TTC549 (cell line): Measurements from ENCODE around the gene EPHB1.

Experiments used
- FAIRE-seq: peaks from 2 replicates; lab custom pipeline; 2012; peaks lifted over from hg19 to GRCh38; lab: Jason Lieb, UNC

Gene EPHB1

DNA sequence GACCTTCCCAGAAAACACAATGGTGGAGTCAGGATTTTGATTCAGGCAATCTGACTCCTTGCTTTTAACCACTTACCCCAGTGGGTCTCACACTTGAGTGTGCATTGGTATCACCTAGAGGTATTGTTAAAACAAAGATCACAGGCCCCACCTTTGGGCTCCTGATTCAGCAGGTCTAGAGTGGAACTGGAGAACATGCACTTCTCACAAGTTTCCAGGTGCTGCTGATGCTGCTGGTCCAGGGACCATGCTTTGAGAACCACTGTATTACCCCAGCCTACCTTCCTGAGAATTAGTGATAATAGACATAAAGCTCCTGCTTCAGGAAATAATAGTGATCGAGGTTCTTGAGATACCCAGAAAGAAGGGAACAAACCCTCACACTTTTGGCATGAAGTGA is 466.9 kb downstream of the EPHB1 start:
- no peak for FAIRE-seq

DNA sequence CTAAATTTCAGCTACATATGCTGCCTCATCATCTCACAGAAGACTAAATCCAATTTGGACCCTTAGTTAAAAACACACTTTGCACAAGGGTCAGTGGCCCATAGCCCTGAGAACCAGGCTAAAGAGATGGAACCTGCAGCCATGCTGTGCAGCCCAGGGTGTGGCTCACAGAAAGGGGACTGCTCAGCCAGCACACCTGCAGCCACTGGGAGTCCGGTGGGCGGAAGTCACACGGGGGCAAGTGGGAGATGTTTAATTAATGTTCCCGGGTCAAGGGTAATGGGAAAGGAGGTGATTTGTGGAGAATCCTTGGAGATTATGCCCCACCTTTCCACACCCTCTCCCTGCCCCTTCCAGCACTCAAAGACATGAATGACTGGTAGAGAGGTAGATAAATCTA is 467.4 kb downstream of the EPHB1 start:
- FAIRE-seq, result no peak

GRCh38 chr3:135263331-135263730 is 468.3 kb downstream of the EPHB1 start:
- FAIRE-seq, result no peak

DNA sequence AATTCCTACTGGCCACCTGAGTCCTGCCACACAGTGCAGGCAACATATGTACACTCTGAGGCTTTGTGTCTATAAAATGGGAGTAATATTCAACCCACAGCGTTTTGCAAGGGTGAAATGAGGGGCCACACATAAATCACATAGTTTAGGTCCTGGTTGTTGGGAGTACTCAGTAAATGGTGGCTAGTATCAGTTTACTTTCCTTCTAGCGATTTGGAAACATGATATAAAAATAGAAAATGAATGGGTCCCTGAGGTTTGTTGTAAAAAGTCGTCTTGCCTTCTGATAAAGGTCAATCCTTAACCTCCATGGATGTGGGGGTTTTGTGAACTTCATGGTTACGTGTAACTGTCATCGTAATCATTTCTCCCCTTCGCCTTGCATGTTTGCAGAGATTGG is 472.4 kb downstream of the EPHB1 start:
- no peak for FAIRE-seq

- FAIRE-seq, result no peak
Measured at GRCh38 chr3:135268941-135269532, 474.0 kb downstream of the EPHB1 start.

GRCh38 chr3:135271177-135272025 is 476.3 kb downstream of the EPHB1 start:
- FAIRE-seq, result no peak

- no peak for FAIRE-seq
Measured at GRCh38 chr3:135272026-135272669, 477.1 kb downstream of the EPHB1 start.

DNA sequence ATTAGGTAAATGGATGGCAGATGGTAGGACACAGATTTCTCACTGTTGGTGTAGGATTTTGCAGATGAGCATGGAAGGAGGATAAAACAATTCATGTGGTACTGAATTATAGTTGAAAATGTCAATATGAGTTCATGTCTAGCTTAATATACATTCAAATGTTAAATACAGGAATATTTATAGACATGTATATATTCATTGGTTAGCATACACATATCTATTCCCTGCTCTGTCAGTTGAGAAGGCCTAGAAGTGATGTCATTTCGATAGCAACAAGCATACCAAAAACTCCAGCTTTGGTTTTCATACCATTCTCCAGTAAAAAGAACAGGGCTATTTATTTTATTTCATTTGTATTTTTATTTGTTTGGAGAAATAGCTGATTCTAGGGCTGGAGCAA is 497.1 kb downstream of the EPHB1 start:
- no peak for FAIRE-seq

- FAIRE-seq, result no peak
Measured at GRCh38 chr3:135301670-135302069, 506.6 kb downstream of the EPHB1 start.

- FAIRE-seq, result no peak
Measured at GRCh38 chr3:135304378-135304777, 509.3 kb downstream of the EPHB1 start.
